Activated naive CD4-positive, alpha-beta T cell treated with anti-CD3 and anti-CD28 coated beads, Interleukin-2, amount 10 ng/mL, durations not matched to agents 7 days and 5 days (primary cell): ENCODE measurements around the gene MTMR3.

Experiments used
- CTCF ChIA-PET: fragments of 350-600 bp; sonication (Branson Sonifier 250); formaldehyde crosslinking; loops from one replicate; lab custom pipeline; 2021; ENCODE audit warnings: antibody characterized with exemption; lab: Charles Lee
- DNase-seq: peaks from one replicate; pipeline ENCODE4 v3.0.0-alpha.2; 2020
- H3K27ac Mint-ChIP-seq: one replicate; pipeline ENCODE4 v1.8.0; 2021; ENCODE audit warnings: mild to moderate bottlenecking, moderate library complexity, mixed read lengths
- H3K27me3 Mint-ChIP-seq: one replicate; pipeline ENCODE4 v1.8.0; 2021; ENCODE audit warnings: mild to moderate bottlenecking, mixed read lengths
- H3K36me3 Mint-ChIP-seq: one replicate; pipeline ENCODE4 v1.8.0; 2021; ENCODE audit warnings: mixed read lengths
- H3K4me1 Mint-ChIP-seq: one replicate; pipeline ENCODE4 v1.8.0; 2021; ENCODE audit warnings: mixed read lengths
- H3K4me3 Mint-ChIP-seq: one replicate; pipeline ENCODE4 v1.8.0; 2021; ENCODE audit warnings: mild to moderate bottlenecking, moderate library complexity, mixed read lengths
- H3K9me3 Mint-ChIP-seq: one replicate; pipeline ENCODE4 v1.8.0; 2021; ENCODE audit warnings: mixed read lengths

Gene MTMR3

DNA sequence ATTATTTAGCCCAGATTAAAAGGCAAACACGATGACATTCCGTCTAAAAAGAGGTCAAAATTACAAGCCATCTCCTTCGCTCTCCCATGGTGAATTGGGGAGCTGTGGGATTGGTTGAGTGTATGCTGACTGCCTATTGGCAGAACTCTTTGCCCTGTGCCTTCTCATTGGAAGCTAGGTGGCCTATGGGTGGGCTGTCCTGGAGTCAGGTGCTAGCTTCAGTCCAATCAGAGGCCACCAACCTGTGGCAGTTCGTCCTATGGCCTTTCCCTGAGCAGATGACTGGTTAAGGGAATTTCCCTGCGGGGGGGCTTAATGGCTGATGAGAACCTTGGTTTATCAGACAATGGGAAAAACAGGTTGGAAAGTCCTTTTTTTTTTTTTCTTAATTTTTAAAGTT, 3.2 kb upstream of the MTMR3 start:
- CTCF ChIA-PET: interaction anchor here (0.6 kb wide), 1 partner anchor 209 kb away, joined by 3 read pairs; no protein-coding TSS in a partner anchor
- no peak for DNase-seq
- H3K27ac Mint-ChIP-seq: no peak overlapping the region
- H3K27me3 Mint-ChIP-seq: peaks cover 27% of the 10 kb centered on the region
- peaks cover 13% of the 10 kb centered on the region for H3K4me1 Mint-ChIP-seq
- no peaks in the 10 kb centered on the region for H3K9me3 Mint-ChIP-seq
- H3K4me3 Mint-ChIP-seq: no peak overlapping the region
- peaks cover 6% of the 10 kb centered on the region for H3K36me3 Mint-ChIP-seq

GRCh38 chr22:29882716-29883044, 294 bp upstream of the MTMR3 start:
- no peak for DNase-seq
- H3K9me3 Mint-ChIP-seq: no peaks in the 10 kb centered on the region
- peaks cover 21% of the 10 kb centered on the region for H3K27me3 Mint-ChIP-seq
- H3K4me3 Mint-ChIP-seq: peak overlapping the region; percentile 84
- peaks cover 13% of the 10 kb centered on the region for H3K4me1 Mint-ChIP-seq
- CTCF ChIA-PET: interaction anchor here (1.2 kb wide), 1 partner anchor 62 kb away, joined by 3 read pairs; no protein-coding TSS in a partner anchor
- H3K27ac Mint-ChIP-seq: peak overlapping the region; percentile 76
- peaks cover 6% of the 10 kb centered on the region for H3K36me3 Mint-ChIP-seq

DNA sequence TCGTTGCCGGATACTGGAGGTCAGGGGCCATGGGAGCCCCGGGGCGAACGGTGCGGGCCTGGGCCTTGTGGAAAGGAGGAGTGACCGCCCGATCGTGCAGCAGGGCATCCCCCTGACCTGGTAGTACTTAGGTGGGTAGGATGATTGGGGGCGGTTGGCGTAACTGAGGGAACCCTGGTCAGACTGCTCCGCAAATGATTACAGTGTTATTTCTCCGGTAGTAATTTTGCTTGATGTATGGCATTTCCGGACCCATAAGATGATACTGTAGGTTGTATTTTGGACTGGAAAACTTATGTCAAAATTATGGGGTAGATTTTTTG, 762 bp downstream of the MTMR3 start:
- Mint-ChIP-seq H3K27me3 (peaks cover 12% of the 10 kb centered on the region), H3K27ac (peak overlapping the region; percentile 81), H3K4me1 (peaks cover 13% of the 10 kb centered on the region), H3K36me3 (peaks cover 6% of the 10 kb centered on the region), H3K4me3 (peak overlapping the region; percentile 84), H3K9me3 (no peaks in the 10 kb centered on the region)
- CTCF ChIA-PET: interaction anchor here (0.8 to 1.2 kb wide), 3 partner anchors 13 to 121 kb away, joined by 3 read pairs; no protein-coding TSS in a partner anchor
- no peak for DNase-seq

GRCh38 chr22:29885610-29886009, 2.6 kb downstream of the MTMR3 start:
- H3K27ac Mint-ChIP-seq: no peak overlapping the region
- peaks cover 7% of the 10 kb centered on the region for H3K27me3 Mint-ChIP-seq
- H3K4me1 Mint-ChIP-seq: peaks cover 13% of the 10 kb centered on the region
- CTCF ChIA-PET: no interaction called here
- no peak for DNase-seq
- no peaks in the 10 kb centered on the region for H3K9me3 Mint-ChIP-seq
- no peak overlapping the region for H3K4me3 Mint-ChIP-seq
- H3K36me3 Mint-ChIP-seq: peaks cover 6% of the 10 kb centered on the region

DNA sequence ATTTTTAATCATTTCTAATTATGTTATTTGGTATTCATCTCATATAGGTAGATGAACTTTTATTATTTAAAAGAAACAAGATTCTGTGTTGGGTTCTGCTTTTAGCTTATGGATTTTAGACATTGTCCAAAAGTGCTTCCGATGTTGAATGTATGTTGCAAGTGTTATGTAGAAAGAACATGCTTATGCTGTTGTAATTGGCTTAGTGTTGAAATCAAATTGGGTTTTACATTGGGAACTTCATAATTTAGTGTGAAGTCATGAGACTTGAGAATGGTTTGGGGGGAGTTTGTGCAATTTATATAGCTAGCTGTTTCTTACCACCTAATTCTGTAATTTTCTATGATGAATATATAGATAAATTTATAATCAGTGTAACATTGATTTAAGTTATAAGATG, 3.6 kb downstream of the MTMR3 start:
- H3K4me3 Mint-ChIP-seq: no peak overlapping the region
- CTCF ChIA-PET: interaction anchor here (0.6 kb wide), 1 partner anchor 26 kb away, joined by 4 read pairs; no protein-coding TSS in a partner anchor
- H3K9me3 Mint-ChIP-seq: no peaks in the 10 kb centered on the region
- H3K36me3 Mint-ChIP-seq: peaks cover 6% of the 10 kb centered on the region
- H3K27ac Mint-ChIP-seq: no peak overlapping the region
- peaks cover 13% of the 10 kb centered on the region for H3K4me1 Mint-ChIP-seq
- H3K27me3 Mint-ChIP-seq: peaks cover 7% of the 10 kb centered on the region
- no peak for DNase-seq

GRCh38 chr22:29887358-29887757, 4.4 kb downstream of the MTMR3 start:
- CTCF ChIA-PET: no interaction called here

GRCh38 chr22:29890760-29891159, 7.8 kb downstream of the MTMR3 start:
- Mint-ChIP-seq H3K27ac (no peak overlapping the region), H3K27me3 (no peaks in the 10 kb centered on the region), H3K4me1 (no peaks in the 10 kb centered on the region), H3K4me3 (no peak overlapping the region), H3K9me3 (no peaks in the 10 kb centered on the region), H3K36me3 (no peaks in the 10 kb centered on the region)
- CTCF ChIA-PET: no interaction called here
- no peak for DNase-seq

More at GRCh38 chr22:29887358-29887757, 4.4 kb downstream of the MTMR3 start:
- Mint-ChIP-seq H3K4me3 (no peak overlapping the region), H3K4me1 (peaks cover 10% of the 10 kb centered on the region), H3K36me3 (peaks cover 6% of the 10 kb centered on the region), H3K9me3 (no peaks in the 10 kb centered on the region), H3K27ac (no peak overlapping the region), H3K27me3 (no peaks in the 10 kb centered on the region)
- no peak for DNase-seq

- DNase-seq: no peak
- Mint-ChIP-seq H3K4me1 (no peaks in the 10 kb centered on the region), H3K27me3 (no peaks in the 10 kb centered on the region), H3K36me3 (no peaks in the 10 kb centered on the region), H3K27ac (no peak overlapping the region), H3K4me3 (no peak overlapping the region), H3K9me3 (no peaks in the 10 kb centered on the region)
- CTCF ChIA-PET: no interaction called here
These were observed 9.6 kb downstream of the MTMR3 start for GRCh38 chr22:29892315-29893156.

- Mint-ChIP-seq H3K36me3 (peaks cover 1% of the 10 kb centered on the region), H3K27ac (no peak overlapping the region), H3K4me3 (no peak overlapping the region), H3K9me3 (no peaks in the 10 kb centered on the region), H3K27me3 (no peaks in the 10 kb centered on the region), H3K4me1 (no peaks in the 10 kb centered on the region)
- no peak for DNase-seq
- CTCF ChIA-PET: no interaction called here
These were observed 18.4 kb downstream of the MTMR3 start for GRCh38 chr22:29901354-29901753.

- Mint-ChIP-seq H3K36me3 (peaks cover 1% of the 10 kb centered on the region), H3K27ac (no peak overlapping the region), H3K9me3 (no peaks in the 10 kb centered on the region), H3K27me3 (no peaks in the 10 kb centered on the region), H3K4me1 (no peaks in the 10 kb centered on the region), H3K4me3 (no peak overlapping the region)
- CTCF ChIA-PET: interaction anchor here (1.6 kb wide), 1 partner anchor 102 kb away, joined by 4 read pairs; no protein-coding TSS in a partner anchor
- DNase-seq: no peak
These were observed 20.4 kb downstream of the MTMR3 start for GRCh38 chr22:29903371-29903770.

DNA sequence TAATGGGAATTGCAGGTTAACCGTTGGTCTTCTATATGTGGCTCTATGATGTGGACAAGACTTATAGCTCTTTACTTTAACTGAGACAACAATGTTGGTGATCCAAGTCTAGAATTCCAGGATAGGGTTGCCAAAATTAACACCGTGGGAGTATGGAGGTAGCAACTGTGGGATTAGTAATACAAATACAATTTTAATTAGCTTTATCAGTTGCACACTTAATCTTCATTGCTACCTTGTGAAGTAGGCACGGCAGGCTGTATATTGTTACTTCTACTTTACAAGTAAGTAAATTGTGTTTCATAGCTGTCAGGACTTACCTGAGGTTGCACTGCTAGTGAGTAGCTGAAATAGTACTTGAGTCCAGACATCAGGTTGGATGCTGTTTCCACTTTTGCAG, 21.0 kb downstream of the MTMR3 start:
- no peaks in the 10 kb centered on the region for H3K4me1 Mint-ChIP-seq
- H3K9me3 Mint-ChIP-seq: no peaks in the 10 kb centered on the region
- peaks cover 1% of the 10 kb centered on the region for H3K36me3 Mint-ChIP-seq
- no peak overlapping the region for H3K4me3 Mint-ChIP-seq
- no peak overlapping the region for H3K27ac Mint-ChIP-seq
- CTCF ChIA-PET: interaction anchor here (1.6 kb wide), 1 partner anchor 101 kb away, joined by 4 read pairs; no protein-coding TSS in a partner anchor
- DNase-seq: no peak
- H3K27me3 Mint-ChIP-seq: no peaks in the 10 kb centered on the region

DNA sequence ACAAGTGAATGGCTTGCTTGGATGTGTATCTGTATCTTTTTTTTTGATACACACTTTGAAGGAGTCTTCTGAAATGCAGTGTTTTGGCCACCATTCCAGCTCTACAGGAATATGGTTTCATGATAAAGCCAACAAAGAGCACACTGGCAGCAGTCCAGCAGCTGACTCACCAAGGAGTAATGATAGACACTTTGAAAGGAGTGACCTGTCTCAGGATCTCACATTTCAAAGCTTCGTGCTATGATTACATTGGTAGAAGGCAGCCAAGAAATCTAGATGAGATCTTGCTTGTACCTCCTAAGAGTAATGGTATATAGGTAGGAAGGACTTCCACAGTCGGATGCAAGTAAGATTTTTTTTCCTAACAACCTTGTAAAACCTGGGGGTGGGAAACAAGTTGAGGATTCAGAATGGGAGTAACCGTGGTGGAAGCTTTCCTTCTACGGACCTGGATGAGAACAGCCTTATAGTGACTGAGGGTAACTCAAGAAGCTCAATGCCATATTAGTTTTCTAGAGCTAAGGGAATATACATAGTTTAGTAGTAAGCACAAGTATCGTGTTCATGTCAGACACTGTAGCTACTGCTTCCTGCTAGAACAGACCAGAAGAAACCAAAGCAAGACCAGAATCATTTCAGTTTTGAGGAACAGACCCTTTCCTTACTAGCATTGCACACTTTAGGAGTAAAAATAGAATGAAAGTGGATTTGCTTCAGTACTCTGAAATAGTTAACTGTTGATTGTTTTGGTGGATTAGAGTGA, 25.0 kb downstream of the MTMR3 start:
- CTCF ChIA-PET: interaction anchor here (0.9 to 1.7 kb wide), 2 partner anchors 36 to 97 kb away, joined by 3 to 5 read pairs; no protein-coding TSS in a partner anchor
- H3K27ac Mint-ChIP-seq: no peak overlapping the region
- no peaks in the 10 kb centered on the region for H3K27me3 Mint-ChIP-seq
- H3K9me3 Mint-ChIP-seq: no peaks in the 10 kb centered on the region
- no peak overlapping the region for H3K4me3 Mint-ChIP-seq
- H3K4me1 Mint-ChIP-seq: no peaks in the 10 kb centered on the region
- H3K36me3 Mint-ChIP-seq: no peaks in the 10 kb centered on the region
- DNase-seq: no peak

GRCh38 chr22:29912141-29912540, 29.2 kb downstream of the MTMR3 start:
- H3K4me1 Mint-ChIP-seq: no peaks in the 10 kb centered on the region
- H3K4me3 Mint-ChIP-seq: no peak overlapping the region
- no peaks in the 10 kb centered on the region for H3K27me3 Mint-ChIP-seq
- no peaks in the 10 kb centered on the region for H3K9me3 Mint-ChIP-seq
- no peaks in the 10 kb centered on the region for H3K36me3 Mint-ChIP-seq
- no peak overlapping the region for H3K27ac Mint-ChIP-seq
- CTCF ChIA-PET: no interaction called here
- no peak for DNase-seq

DNA sequence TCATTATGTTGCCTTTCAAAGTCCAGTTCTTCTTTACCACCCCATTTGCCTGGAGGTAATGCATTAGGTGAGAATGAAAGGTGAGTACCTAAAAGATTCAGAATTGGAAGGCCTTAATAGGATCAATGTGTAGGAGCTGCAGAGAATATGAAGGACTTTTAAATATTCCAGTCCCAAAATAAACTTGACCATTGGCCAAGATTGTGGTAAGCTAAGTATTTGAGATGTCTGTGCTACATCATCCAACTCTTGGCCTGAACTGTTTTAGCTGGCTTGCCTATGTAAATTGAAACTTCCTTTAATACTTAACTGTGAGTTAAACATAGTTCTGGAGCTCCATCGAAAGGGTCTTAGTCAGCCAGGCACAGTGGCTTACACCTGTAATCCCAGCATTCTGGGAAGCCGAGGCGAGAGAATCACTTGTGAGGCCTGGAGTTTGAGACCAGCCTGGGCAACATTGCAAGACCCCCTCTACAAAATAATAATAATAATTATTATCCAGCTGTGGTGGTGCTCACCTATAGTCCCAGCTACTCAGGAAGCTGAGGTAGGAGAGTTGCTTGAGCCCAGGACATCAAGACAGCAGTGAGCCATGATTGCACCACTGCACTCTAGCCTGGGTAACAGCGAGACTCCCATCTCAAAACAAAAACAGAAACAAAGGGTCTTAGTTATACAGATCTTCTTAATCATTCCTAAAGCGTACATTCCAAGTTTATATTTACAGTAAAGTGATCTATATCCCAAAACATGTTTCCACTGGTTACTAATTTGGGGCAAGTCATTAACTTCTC, 29.8 kb downstream of the MTMR3 start:
- DNase-seq: no peak
- Mint-ChIP-seq H3K27me3 (no peaks in the 10 kb centered on the region), H3K27ac (no peak overlapping the region), H3K4me1 (no peaks in the 10 kb centered on the region), H3K9me3 (no peaks in the 10 kb centered on the region), H3K4me3 (no peak overlapping the region), H3K36me3 (no peaks in the 10 kb centered on the region)
- CTCF ChIA-PET: no interaction called here
